GM21381 (cell line): Measurements from ENCODE around the gene CASZ1.

ENCODE experiments used
- ATAC-seq: cut with Tn5 transposase; IDR thresholded peaks from one replicate; pipeline ENCODE4 v1.9.1; 2021; ENCODE audit warnings: mild to moderate bottlenecking, moderate library complexity; ENCODE audit not compliant: unreplicated experiment

The CASZ1 gene

GRCh38 chr1:10712568-10713362 is 83.7 kb downstream of the CASZ1 start:
- ATAC-seq = no peak

DNA sequence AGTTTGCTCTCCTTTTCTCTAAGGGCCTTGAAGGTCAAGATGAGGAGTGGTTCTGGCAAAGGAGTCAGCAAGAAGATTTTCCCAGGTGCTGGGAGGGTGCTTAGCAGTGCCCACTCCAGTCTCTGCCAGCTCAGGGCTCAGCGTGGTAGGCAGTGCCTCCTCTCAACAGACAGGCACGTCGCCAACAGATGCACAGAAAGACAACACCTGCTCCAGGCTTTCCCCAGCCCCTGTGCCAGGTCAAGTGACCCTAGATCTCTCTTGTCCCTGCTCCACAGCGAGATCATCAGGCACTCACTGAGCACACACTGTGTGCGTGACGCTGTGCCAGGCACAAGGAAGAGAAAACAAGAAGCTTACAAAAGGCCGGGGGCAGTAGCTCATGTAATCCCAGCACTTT is 86.0 kb downstream of the CASZ1 start:
- ATAC-seq = no peak

GRCh38 chr1:10709646-10710045 is 86.8 kb downstream of the CASZ1 start:
- no peak for ATAC-seq

- no peak for ATAC-seq
Observed at GRCh38 chr1:10709165-10709564, 87.3 kb downstream of the CASZ1 start.

GRCh38 chr1:10708757-10709156 is 87.7 kb downstream of the CASZ1 start:
- no peak for ATAC-seq

DNA sequence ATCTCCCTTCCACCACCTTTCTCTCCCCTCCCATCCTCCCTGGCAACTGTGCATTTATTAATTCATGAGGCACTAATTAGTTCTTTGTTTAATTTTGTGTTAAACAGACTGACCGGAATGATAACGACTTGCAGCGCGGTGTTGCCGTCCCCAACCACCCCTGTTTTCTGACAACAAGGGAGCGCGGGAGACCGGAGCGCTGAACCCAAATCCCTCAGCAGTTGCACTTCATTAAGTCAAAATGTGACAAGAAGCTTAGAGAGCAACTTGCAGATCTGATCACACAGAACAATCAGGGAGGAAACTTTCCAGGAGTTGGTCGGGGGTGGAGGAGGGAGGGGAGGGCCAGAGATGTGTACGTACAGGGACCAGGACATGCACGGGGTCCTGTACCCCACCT is 89.2 kb downstream of the CASZ1 start:
- ATAC-seq = no peak

GRCh38 chr1:10706376-10706913 is 90.0 kb downstream of the CASZ1 start:
- no peak for ATAC-seq

DNA sequence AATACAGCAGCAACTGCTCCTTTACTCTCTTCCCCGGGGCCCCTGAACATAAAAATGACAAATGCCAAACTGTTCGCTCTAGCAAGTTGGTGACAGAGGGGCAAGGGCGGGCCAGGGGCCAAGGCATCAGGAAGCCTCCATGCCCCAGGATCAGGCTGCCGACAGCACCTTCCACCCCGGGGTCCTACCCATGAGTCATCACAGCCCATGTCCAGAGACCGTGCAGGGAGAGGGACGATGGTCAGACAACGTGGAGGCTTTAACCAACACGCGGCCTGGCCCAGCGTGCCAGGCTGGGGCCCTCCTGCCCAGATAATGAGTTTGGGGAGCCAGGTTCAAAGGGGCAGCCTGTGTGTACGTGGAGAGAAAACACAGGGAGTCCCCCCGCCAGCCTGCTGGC is 90.5 kb downstream of the CASZ1 start:
- ATAC-seq = no peak

- no peak for ATAC-seq
Observed at GRCh38 chr1:10704368-10704882, 92.0 kb downstream of the CASZ1 start.

DNA sequence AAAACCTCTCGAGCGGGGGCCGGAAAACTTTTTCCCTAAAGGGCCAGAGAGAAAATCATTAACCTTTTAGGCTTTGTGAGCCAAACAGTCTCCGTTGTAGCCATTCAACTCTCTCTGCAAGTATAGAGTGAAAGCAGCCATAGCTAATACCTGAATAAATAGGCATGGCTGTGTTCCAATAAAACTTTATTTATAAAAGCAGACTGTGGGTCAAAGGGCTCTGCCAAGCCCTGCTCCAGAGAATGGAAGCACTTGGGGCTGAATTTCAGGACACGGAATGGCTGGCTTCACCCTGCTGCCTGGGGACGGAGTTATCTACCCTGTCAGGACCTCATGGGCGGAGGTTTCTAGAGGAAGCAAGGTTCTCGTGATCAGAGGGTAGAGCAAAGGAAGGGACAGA is 92.7 kb downstream of the CASZ1 start:
- no peak for ATAC-seq

- ATAC-seq = no peak
Observed at GRCh38 chr1:10701145-10701544, 95.3 kb downstream of the CASZ1 start.

- no peak for ATAC-seq
Observed at GRCh38 chr1:10699470-10699835, 97.0 kb downstream of the CASZ1 start.

DNA sequence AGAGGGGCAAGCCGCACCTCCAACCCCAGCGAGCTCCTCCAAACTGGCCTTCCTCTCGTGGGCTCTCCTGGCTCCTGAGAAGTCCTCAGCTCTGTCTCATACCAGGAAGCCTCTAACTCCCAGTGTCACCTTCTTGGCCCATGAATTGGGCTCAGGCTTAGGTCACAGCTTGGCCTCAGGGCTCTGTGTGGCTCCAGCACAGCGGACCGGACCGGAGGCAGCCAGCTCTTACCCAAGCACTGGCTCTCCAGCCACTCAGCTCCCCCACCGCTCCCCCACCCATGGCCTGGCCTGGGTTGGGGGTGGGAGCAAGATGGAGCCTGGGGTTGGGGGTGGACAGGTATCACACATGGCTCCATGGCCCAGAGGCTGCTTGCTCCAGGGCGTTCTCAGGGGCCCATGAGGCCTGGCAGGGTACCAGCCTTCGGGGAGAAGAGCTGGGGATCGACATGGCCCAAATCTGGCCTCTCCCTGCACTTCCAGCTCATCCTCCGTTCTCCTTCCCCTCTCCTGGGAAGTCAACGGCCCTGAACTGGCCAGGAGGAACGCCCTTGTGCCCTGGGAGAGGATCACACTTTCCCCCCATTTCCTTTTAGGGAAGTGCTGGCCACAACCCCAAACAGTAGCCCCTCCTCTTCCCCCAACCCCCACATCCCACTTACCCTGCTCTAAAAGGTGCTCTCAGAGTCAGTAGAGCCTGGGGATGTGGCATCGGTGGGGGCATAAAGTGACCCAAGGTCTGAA is 97.5 kb downstream of the CASZ1 start:
- ATAC-seq = no peak

DNA sequence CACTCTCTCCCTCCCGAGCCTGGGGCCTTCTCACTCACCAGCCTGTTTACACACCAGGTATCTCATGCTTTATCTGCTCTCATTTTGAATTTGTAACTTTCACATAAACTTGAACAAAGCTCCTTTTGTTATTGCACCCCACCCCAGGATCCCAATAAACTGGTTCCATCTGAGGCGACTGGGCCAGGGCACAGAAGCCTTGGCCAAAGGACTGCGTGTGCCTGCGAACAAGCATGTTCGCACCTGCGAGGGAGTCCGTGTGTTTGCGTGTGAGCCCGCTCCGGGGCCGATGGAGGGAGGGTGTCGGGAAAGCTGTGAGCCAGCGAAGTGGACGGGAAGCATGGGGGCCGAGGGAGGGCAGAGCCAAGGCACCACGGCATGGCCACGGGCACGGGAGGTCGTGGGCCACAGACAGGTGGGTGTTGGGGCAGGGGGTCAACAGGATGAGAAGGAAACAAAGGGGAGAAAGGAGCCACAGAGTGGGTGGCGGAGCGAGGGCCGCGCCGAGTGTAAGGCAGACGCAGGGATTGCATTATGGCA is 98.8 kb downstream of the CASZ1 start:
- ATAC-seq = no peak

DNA sequence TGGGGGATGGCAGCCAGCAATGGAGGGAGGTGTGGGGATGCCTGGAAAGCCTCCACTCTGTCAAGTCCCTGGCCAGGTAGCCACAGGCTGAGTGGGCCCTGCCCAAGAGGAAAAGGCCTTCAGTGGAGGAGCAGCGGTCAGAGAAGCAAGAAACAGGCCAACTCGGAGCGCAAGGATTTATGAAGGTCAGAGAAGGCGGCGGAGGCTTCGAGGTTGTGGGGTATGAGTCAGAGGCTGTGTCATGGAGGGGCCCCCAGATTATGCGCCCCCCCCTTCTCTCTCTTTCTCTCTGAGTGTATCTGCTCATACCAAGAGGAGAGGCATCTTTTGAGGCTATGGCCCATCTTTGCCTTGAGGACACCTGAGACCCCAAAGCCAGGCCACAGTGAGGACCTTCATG is 99.5 kb downstream of the CASZ1 start:
- no peak for ATAC-seq

- ATAC-seq = peak; percentile 52
Observed at GRCh38 chr1:10694633-10695627, 101.5 kb downstream of the CASZ1 start.

DNA sequence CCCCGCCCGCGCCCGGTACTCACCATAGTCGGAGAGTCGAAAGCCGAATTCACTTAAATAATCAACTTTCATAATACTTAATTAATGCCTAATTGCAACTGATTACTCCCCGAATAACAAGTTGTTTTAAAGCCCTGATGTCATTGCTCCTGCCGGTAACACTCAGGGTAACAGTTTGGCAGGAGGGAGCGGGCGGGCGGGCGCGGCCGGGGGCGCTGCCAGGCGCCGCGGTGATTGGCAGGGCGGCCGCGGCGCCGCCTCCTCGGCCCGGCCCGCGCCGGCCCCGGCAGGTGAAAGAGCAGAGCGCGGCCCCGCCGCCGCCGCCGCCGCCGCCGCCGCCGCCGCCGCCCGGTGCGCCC is 102.2 kb downstream of the CASZ1 start:
- peak; percentile 30 for ATAC-seq

- ATAC-seq = peak; percentile 26
Observed at GRCh38 chr1:10693497-10694273, 102.8 kb downstream of the CASZ1 start.

DNA sequence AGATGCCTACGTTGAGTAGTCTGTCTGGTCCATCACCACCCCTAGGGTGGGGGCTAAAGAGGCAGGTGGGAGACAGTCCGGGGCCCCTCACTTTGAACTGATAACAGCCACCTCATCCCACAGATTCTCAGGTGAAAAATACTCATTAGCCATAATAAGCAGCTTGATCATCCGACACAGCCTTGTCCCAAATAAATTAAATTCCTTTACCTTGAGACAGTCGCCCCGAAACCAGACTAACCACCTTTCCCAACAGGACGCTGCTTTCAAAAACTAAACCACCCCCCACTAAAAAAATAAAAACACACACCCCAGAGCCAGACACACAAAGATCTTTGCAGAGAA is 103.3 kb downstream of the CASZ1 start:
- no peak for ATAC-seq
